CD1c-positive myeloid dendritic cell (primary cell): Measurements from ENCODE around the gene CHRNA9.
A peak's percentile ranks its signal among the peaks of the same experiment; 100 is the strongest.

Experiments used
- DNase-seq: peaks from one replicate; pipeline ENCODE4 v3.0.0-alpha.2; 2016; ENCODE audit errors: extremely low spot score

The CHRNA9 gene

DNA sequence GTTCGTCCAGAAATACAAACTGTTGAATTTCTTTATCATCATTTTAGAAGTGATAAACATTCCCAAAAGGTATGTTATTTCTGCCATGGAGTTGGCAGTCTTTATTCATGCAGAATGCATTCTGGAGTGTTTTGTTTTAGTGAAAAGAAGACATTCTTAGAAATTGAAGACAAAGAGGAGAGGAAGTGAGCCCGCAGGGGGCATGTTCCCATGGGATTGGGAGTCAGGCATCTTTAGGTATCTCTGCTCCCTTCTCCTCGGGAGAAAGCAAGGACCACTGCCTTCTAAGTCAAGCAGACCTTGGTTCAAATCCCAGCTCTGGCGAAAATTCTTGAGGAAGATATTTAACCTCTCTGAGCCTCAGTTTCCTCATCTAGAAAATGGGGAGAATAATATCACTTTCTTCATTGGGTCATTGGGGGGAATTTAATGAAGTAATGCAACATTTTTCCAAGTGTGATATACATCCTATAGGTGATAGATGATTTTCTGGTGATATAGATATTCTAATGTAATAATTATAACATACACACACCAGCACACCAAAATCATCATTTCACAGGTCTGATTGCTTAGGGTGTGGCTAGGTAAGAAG, 26.5 kb upstream of the CHRNA9 start:
- no peak for DNase-seq

- DNase-seq = peak; percentile 88
Measured at GRCh38 chr4:40309250-40309774, 25.8 kb upstream of the CHRNA9 start.

- no peak for DNase-seq
Measured at GRCh38 chr4:40310225-40310624, 24.9 kb upstream of the CHRNA9 start.

- DNase-seq = no peak
Measured at GRCh38 chr4:40311811-40312346, 23.3 kb upstream of the CHRNA9 start.

- peak; percentile 55 for DNase-seq
Measured at GRCh38 chr4:40314951-40315350, 20.2 kb upstream of the CHRNA9 start.

DNA sequence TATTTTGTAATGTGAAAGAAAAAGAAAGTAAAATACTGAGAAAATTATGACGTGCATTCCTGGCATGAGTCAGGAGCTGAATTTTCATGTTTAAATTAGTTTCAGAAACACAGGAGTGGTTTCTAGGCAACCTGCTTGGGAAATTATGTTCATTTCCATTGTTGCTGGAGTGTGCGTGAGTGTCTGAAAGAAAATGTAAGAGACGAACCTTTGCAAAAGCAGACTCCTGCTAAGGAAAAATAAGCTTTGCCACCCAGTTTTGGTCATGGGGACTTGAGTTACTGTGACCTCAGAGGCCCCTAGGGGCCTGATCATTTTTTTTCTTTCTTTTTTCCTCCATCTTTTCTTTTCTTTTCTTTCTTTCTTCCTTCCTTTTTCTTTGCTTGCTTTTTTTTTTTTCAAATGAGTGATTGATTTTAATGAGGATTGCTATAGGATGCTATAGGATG, 18.8 kb upstream of the CHRNA9 start:
- peak; percentile 88 for DNase-seq

DNA sequence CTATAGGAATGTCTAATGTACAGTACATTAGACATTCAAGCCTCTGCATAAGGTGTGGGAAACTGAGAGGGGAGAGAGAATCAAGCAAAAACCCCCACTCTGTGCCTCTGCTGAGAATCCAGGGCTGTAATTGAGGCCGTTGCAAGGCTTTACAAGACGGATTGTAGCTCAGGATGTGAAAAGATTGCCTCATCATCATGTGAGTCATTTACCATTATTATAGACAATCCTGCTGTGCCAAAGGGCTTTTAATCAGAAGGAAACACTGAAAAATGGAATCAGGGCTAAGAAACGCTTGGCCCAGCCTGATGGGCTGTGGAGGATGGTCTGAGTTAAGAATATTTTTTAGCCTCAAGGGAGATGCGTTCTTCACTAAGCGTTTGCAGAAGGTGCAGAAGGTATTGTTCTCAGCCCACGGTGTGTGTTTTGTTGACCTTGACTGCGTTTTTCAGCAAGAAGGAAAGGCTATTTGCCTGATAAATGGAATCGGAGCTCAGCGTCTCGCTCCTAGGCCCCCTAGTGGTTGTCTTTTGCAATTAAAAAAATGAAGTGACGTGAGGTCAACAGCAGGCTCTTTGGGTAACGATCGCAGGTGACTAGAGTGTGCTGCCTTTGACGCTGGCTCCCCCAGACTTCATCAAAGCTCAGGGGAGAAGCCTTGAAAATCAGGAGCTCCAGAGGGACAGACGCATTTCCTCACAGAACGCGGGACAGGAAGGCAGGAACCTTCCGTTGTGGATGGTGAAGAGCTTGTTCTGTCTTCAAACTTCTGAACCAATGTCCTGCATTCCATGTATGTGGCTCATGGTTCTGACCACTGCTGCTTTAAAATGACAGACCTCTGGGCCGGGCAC, 18.1 kb upstream of the CHRNA9 start:
- peak; percentile 80 for DNase-seq

DNA sequence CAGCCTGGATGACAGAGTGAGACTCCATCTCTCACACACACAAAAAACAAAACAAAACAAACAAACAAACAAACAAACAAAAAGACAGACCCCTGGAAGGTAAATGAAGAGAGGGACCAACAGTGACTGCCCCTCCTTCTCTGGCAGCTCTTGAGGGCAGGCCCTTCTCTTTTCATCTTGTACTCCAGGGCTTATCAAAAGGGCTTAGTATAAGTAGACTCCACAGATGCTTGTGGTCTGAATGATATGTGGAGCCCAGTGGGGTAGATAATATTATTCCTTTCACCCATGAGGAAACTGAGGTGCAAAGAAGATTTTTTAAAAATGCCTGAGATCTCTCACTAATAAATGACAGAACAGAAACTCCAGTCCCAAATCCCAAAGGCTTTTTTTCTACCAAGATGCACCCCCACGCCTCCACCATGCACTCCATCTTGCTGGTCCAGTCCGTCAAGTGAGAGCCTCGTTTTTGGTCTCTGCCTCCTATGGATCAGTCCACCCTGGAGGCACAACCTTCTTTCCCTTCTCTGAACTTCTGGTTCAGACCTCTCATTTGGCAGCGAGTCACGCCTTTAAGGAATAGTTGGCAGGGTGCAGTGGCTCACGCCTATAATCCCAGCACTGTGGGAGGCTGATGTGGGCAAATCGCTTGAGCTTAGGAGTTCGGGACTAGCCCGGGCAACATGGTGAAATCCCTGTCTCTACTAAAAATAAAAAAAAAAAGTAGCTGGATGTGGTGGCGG, 17.0 kb upstream of the CHRNA9 start:
- no peak for DNase-seq

- DNase-seq = no peak
Measured at GRCh38 chr4:40321574-40322275, 13.4 kb upstream of the CHRNA9 start.

GRCh38 chr4:40322811-40323210, 12.3 kb upstream of the CHRNA9 start:
- DNase-seq = no peak

DNA sequence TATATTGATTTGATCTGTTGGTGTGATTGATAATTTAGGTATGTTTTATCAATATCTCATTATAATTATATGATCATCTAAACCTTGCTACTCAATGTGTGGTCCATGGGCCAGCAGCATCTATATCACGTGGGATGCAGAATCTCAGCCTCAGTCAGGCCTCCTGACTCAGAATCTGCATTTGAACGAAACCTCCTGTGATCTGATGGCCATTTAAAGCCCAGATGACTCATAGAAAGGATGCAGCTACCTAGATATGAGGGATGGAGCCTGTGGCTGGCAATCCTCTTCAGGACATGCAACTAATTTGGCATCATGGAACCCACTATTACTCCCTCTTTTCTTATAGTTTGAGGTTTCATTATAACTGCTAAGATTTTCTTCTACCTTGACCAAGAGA, 11.3 kb upstream of the CHRNA9 start:
- DNase-seq = no peak

DNA sequence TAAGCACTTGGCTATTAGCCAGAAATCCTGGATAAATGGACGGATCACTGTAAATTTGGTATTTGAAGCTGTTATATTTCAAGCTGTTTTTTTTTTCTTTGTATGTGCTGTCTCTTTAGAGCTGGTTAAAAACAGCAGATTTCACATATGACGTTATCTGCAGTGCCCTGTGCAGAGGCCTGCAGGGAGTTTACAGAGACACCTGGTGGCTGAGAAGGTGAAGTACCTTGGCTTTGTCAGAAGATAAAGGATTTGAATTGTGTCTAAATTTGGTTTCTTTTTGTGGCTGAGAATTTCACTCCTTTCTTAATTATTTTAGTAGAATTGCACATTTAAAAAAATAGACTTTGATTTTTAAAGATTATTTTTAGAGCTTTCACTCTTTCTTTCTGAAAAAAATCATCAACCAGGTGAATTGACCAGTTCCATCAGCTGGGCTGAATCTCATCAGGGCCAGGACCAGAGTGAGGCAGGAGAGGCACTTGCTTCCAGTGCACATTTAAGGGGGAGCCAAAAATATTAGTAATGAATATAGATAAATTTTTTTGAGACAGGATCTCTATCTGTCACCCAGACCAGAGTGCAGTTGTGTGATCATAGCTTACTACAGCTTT, 9.6 kb upstream of the CHRNA9 start:
- DNase-seq = peak; percentile 73

DNA sequence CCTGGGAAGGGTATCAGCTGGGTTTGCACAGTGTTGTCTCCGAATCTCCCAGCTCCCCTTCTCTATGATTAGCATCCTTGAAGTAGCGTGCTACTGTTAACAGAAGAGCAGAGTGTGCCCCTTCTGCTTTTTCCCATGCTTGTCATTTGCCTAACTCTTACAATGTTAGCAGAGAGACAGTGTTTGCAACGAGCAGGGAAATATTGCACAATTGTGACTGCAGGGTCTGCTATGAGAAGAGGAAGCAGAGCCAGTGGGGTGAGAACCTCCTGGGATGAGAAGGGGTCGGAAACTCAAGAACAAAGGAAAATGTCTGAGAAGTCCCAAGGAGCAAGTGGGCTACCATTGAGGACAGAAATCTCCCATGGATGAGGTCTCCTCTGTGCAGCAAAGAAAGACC, 7.8 kb upstream of the CHRNA9 start:
- peak; percentile 59 for DNase-seq

DNA sequence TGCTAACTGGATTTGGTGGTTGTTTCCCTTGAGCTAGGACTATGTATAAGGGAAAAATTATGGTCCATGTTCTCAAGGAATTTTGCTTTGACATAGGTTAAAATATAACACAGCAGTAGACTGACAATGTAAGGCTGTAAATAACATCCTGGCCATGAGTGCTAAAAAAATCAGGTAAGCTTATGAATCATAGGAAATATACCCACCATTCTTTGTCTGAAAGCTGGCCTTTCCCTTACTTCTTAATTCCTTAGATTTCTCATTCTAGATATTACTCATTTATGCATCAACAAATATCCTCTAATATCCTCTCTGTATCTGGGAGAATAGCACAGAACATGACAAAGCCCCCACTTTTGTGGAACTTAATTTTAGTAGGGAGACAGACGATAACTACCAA, 6.8 kb upstream of the CHRNA9 start:
- DNase-seq = no peak

GRCh38 chr4:40329805-40330204, 5.3 kb upstream of the CHRNA9 start:
- DNase-seq = no peak

GRCh38 chr4:40330536-40330935, 4.6 kb upstream of the CHRNA9 start:
- DNase-seq = no peak

- no peak for DNase-seq
Measured at GRCh38 chr4:40331101-40331745, 3.9 kb upstream of the CHRNA9 start.

- DNase-seq = no peak
Measured at GRCh38 chr4:40331961-40332360, 3.2 kb upstream of the CHRNA9 start.

- no peak for DNase-seq
Measured at GRCh38 chr4:40333921-40334352, 1.2 kb upstream of the CHRNA9 start.

DNA sequence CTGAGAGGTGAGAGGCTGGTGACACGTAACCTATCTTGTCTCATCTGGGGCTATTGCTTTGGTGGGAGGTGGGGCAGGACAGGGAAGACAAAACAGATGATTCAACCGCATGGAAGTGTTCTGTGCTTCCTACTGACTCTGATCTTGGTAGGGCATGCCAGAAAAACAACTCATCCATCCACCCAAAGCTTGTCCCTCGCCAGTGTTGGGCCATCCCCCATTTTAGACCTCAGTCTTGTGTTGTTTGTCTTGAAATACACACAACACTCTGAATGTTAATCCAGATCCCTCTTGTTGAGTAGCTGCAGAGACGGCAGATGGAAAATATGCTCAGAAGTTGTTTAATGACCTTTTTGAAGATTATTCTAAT, 377 bp downstream of the CHRNA9 start:
- DNase-seq = no peak

- no peak for DNase-seq
Measured at GRCh38 chr4:40337051-40337450, 1.9 kb downstream of the CHRNA9 start.
